Measurements from ENCODE around the gene TPRG1.

GRCh38 chr3:189275182-189275581 is 103.4 kb downstream of the TPRG1 start:
- no peak for TF ChIP-seq GATA2 (IDR thresholded peaks at IDR 0.05; ENCODE audit: low read depth, low read length)
- TF ChIP-seq GATA3 (IDR thresholded peaks at IDR 0.05; ENCODE audit: low read depth, low read length), result no peak

Measured in SH-SY5Y (cell line).